Gastrocnemius medialis (tissue), 4 donors: ENCODE results near the gene PTPN20. TPM values are rescaled to one million over a fixed set of nuclear protein-coding genes. Genes with fewer than 3 reads are reported as not detected.

ENCODE experiments used
- ATAC-seq, 2 donors: fragments of 150-250 bp; one replicate each; pipeline ENCODE4 v1.9.1; 2016
- DNase-seq, 2 donors: peaks; one replicate each; pipeline ENCODE4 v3.0.0-alpha.2; 2019
- H3K27ac ChIP-seq, 4 donors: fragments of 200-600 bp; sonication (generic); 1 replicate in 1 of 4; 2 replicates in 3 of 4; pipeline ENCODE4 v1.5.1; 2016 to 2018; ENCODE audit warnings: mild to moderate bottlenecking in 2 of 4, moderate library complexity in 1 of 4
- H3K27me3 ChIP-seq, 3 donors: fragments of 200-600 bp; sonication (generic) in 2 of 3; 1 replicate in 1 of 3; 2 replicates in 2 of 3; pipeline versions ENCODE4 v1.5.1 to v1.6.0; 2016 to 2019; ENCODE audit warnings: mild to moderate bottlenecking in 1 of 3, moderate library complexity in 1 of 3
- H3K36me3 ChIP-seq, 2 donors: fragments of 200-600 bp; sonication (generic) in 1 of 2; one replicate each; pipeline ENCODE4 v1.5.1; 2017 to 2018
- H3K4me1 ChIP-seq, 2 donors: fragments of 200-600 bp; sonication (generic) in 1 of 2; one replicate each; pipeline ENCODE4 v1.5.1; 2016 to 2017; ENCODE audit warnings: mild to moderate bottlenecking in 2 of 2
- H3K4me3 ChIP-seq, 4 donors: fragments of 200-600 bp; sonication (generic) in 3 of 4; 1 replicate in 1 of 4; 2 replicates in 3 of 4; pipeline ENCODE4 v1.5.1; 2016 to 2019; ENCODE audit warnings: mild to moderate bottlenecking in 2 of 4
- H3K9me3 ChIP-seq, 3 donors: fragments of 200-600 bp; sonication (generic) in 2 of 3; 1 replicate in 1 of 3; 2 replicates in 2 of 3; pipeline ENCODE4 v1.5.1; 2016 to 2019
- POLR2A ChIP-seq, 2 donors: fragments of 450-650 bp; IDR thresholded peaks; one replicate each; pipeline ENCODE4 v1.6.1; 2017; ENCODE audit warnings: antibody characterized with exemption in 2 of 2, mild to moderate bottlenecking in 2 of 2, moderate library complexity in 2 of 2
- in situ Hi-C, 4 donors: fragments of 200-750 bp; cut with MboI; loops; one replicate each; pipeline versions ENCODE4 v1.15.0 to v1.8.0; 2017; ENCODE audit warnings: low sequenced_read_pairs in 4 of 4
- intact Hi-C: fragments of 100-400 bp; cut with DNase I; formaldehyde crosslinking; loops from one replicate; pipeline ENCODE4 v1.15.1; 2023; ENCODE audit warnings: low total_unique reads
- total RNA-seq, 4 donors: library from RNA; depleted of rRNA; stranded (reverse); fragments of >200 nt; gene quantifications; one replicate each; pipeline versions ENCODE4 v1.1.0 to v1.2.3, GENCODE V29; 2016
- TF ChIP-seq, protein P1 (sequence below), 5 experiments: fragments of 450-650 bp in 3 of 5; fragments of 200-600 bp in 2 of 5; sonication (generic) in 2 of 5; IDR thresholded peaks in 4 of 5; conservative IDR thresholded peaks in 1 of 5; 1 replicate in 4 of 5; 2 replicates in 1 of 5; pipeline ENCODE4 v1.5.1; 2016 to 2019; ENCODE audit warnings: antibody characterized with exemption in 5 of 5, mild to moderate bottlenecking in 3 of 5, moderate library complexity in 3 of 5

Gene PTPN20
- total RNA-seq, 4 donors from 2014 or later, result 0.84 to 6.1 (median 5.1) TPM

DNA sequence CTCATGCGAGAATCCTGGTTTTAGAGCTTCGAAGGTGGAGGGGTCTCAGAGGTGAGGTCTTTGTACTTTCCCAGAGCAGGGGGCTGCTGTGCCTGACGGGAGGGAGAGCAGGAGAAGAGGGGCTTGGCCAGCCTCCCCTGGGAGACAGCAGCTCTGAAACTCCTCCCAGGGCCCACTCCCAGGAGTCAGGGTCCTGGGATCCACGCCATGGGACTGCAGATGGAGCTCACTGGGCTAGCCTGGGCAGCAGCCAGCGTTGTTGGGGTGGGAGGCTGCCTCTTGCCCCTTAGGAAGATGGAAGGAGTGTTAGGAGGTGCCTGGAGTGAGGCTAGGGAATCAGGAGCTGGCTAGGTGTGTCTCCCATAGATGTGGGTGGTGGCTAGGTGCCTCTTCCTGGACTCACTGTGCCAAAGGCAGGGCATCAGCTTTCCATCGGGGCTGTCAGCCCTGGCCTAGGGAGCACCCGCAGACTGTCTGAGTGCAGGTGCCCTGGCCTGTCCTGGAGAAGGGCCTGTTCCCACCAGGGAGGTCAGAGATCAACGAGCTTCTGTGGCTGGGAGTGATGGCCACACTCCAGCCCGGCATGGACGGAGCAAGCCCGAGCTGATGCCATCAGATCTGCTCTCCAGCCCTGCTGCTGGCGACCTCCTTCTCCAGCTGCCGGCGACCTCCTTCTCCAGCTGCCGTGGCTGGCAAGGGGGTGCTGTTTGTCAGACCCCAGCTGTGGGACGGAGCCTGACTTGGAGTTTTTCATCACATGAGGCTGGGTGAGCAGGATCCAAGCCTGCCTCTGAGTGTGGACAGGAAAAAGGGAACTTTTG is 111.3 kb downstream of the PTPN20 start:
- Histone ChIP-seq H3K27me3 (no peaks in the 10 kb centered on the region), H3K36me3 (no peaks in the 10 kb centered on the region), H3K4me1 (no peaks in the 10 kb centered on the region), H3K9me3 (no peaks in the 10 kb centered on the region), H3K4me3 (no peak overlapping the region), H3K27ac (peak overlapping the region; percentile 21 to 47 (median 28))
- in situ Hi-C loops (loop anchor here in 2 of 4 donors (10.0 kb wide), 2 partner anchors 282 to 292 kb away; partner anchors contain the start of gene GDF10 (in 1 of the 2)), intact Hi-C loops (no loop called here)
- DNase-seq (peak; percentile 21 to 43), ATAC-seq (peak; percentile 4 to 43)
- TF ChIP-seq POLR2A (IDR thresholded peaks at IDR 0.05), result no peak
- TF ChIP-seq, protein P1, sequence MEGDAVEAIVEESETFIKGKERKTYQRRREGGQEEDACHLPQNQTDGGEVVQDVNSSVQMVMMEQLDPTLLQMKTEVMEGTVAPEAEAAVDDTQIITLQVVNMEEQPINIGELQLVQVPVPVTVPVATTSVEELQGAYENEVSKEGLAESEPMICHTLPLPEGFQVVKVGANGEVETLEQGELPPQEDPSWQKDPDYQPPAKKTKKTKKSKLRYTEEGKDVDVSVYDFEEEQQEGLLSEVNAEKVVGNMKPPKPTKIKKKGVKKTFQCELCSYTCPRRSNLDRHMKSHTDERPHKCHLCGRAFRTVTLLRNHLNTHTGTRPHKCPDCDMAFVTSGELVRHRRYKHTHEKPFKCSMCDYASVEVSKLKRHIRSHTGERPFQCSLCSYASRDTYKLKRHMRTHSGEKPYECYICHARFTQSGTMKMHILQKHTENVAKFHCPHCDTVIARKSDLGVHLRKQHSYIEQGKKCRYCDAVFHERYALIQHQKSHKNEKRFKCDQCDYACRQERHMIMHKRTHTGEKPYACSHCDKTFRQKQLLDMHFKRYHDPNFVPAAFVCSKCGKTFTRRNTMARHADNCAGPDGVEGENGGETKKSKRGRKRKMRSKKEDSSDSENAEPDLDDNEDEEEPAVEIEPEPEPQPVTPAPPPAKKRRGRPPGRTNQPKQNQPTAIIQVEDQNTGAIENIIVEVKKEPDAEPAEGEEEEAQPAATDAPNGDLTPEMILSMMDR (IDR thresholded peaks at IDR 0.05 in 4 of 5, conservative IDR thresholded peaks at IDR 0.05 in 1 of 5), result no peak

DNA sequence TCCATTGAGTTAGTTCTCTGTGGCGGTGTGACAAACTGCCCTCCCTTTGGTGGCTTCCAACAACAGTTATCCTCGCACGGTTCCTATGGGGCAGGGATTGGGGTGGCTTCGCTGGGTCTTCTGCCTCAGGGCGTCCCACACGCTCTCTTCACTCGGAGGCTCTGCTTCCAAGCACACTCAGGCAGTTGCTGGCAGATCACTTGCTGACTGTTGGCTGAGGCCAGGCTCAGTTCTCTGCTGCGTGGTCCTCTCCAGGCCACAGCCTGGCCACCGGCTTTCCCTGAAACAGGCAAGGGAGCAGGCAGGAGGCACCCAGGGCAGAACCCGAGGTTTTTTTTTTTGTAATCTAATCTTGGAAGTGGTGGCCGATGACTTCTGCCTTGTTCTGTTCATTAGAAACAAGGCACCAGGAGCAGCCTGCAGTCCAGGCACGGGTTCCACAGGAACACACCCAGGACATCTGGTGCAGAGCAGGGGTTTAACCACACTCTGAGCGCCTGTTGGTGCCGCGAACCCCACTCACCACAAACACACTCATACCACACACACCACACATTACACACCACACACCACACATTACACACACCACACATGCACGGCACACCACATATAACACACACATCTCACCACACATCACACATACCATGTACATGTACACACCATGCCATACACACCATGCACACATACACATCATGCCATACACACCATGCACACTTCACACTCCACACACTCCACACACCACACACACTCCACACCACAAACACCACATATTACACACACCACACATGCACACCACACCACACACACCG is 112.2 kb downstream of the PTPN20 start:
- no peaks in the 10 kb centered on the region for H3K36me3 ChIP-seq
- TF ChIP-seq, protein P1 (IDR thresholded peaks at IDR 0.05 in 4 of 5, conservative IDR thresholded peaks at IDR 0.05 in 1 of 5), result no peak
- no peak for TF ChIP-seq POLR2A (IDR thresholded peaks at IDR 0.05)
- DNase-seq, result peak in 1 of 2 donors; percentile 16
- H3K9me3 ChIP-seq, result no peaks in the 10 kb centered on the region
- H3K4me1 ChIP-seq, result no peaks in the 10 kb centered on the region
- in situ Hi-C loops, result loop anchor here in 2 of 4 donors (10.0 kb wide), 2 partner anchors 281 to 291 kb away; partner anchors contain the start of gene GDF10 (in 1 of the 2)
- intact Hi-C loops, result loop anchor here (1.0 kb wide), 1 partner anchor 289 kb away; no protein-coding TSS in a partner anchor
- no peaks in the 10 kb centered on the region for H3K27me3 ChIP-seq
- no peak overlapping the region for H3K4me3 ChIP-seq
- peak overlapping the region; percentile 21 to 47 (median 28) for H3K27ac ChIP-seq
- ATAC-seq, result peak in 1 of 2 donors; percentile 23

DNA sequence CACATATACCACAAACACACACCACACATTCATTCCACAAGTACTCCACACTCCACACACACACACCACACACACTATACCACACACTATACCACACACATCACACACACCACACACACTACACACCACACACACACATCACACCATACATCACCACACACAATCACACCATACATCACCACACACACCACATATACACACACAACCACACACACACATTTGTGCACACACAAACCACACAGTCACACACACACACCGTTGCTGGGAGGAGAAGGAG is 112.8 kb downstream of the PTPN20 start:
- no peak for DNase-seq
- intact Hi-C loops, result loop anchor here (1.0 kb wide), 1 partner anchor 288 kb away; no protein-coding TSS in a partner anchor
- in situ Hi-C loops, result loop anchor here in 2 of 4 donors (10.0 kb wide), 2 partner anchors 281 to 291 kb away; partner anchors contain the start of gene GDF10 (in 1 of the 2)
- H3K9me3 ChIP-seq, result no peaks in the 10 kb centered on the region
- H3K4me3 ChIP-seq, result no peak overlapping the region
- H3K27ac ChIP-seq, result no peak overlapping the region
- H3K36me3 ChIP-seq, result no peaks in the 10 kb centered on the region
- no peak for ATAC-seq
- H3K4me1 ChIP-seq, result no peaks in the 10 kb centered on the region
- no peaks in the 10 kb centered on the region for H3K27me3 ChIP-seq
- TF ChIP-seq, protein P1 (IDR thresholded peaks at IDR 0.05 in 4 of 5, conservative IDR thresholded peaks at IDR 0.05 in 1 of 5), result no peak
- TF ChIP-seq POLR2A (IDR thresholded peaks at IDR 0.05), result no peak

DNA sequence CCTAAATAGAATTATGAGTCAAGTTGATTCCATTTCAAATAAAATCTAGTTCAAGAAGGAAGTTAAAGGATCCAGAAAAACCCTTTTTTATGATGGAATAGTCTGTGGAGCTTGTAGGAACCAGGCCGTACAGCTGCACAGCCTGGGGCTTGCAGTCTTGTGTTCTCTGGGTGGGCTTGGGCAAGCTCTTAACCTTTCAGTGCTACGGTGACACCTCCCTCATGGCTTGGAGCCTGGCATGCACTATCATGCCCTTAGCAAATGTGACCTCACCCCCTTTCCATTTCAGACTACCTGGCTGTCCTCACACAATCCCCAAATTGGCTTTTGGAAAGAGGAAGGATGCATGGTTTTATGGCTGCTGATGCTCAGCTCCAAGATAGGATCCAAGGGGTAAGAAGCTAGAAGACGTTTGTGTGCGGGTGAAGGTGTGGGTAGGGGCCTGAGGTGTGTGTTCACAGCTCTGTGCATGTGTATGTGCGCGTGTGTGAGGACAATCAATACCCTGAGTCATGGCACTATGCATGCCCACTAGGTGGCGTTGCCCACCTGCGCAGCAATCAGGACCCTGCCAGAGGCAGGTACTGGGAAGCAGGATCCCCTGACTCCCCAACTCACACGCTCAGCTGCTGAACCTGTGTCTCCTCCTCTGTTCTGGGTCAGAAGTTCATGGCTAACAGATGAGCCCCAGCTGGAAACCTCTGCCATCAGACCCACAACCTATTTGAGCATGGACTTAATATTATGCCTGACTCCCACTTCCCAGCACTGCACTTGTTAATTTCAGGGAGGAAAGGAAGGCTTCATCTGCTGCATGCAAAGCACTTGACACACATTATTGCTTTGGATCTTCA is 113.4 kb downstream of the PTPN20 start:
- ATAC-seq (peak; percentile 38 to 76), DNase-seq (peak in 1 of 2 donors; percentile 60)
- H3K4me3 ChIP-seq, result no peak overlapping the region
- H3K9me3 ChIP-seq, result no peaks in the 10 kb centered on the region
- H3K4me1 ChIP-seq, result no peaks in the 10 kb centered on the region
- no peaks in the 10 kb centered on the region for H3K27me3 ChIP-seq
- no peak overlapping the region for H3K27ac ChIP-seq
- intact Hi-C loops, result loop anchor here (1.0 to 5.0 kb wide), 2 partner anchors 32 to 288 kb away; no protein-coding TSS in a partner anchor
- H3K36me3 ChIP-seq, result no peaks in the 10 kb centered on the region
- in situ Hi-C loops, result loop anchor here in 2 of 4 donors (10.0 kb wide), 2 partner anchors 280 to 290 kb away; partner anchors contain the start of gene GDF10 (in 1 of the 2)
- no peak for TF ChIP-seq POLR2A (IDR thresholded peaks at IDR 0.05)
- TF ChIP-seq, protein P1 (IDR thresholded peaks at IDR 0.05 in 4 of 5, conservative IDR thresholded peaks at IDR 0.05 in 1 of 5), result peak; percentile 68 to 79 (median 77)
